AG09309 (cell line): Measurements from ENCODE around the gene HPS5.
"Not testable (repeated sequence)": the region's sequence is repeated elsewhere in the genome, so short reads cannot be mapped to it uniquely, and the experiment has no call there.

Experiments
- DNase-seq: peaks from one replicate; pipeline ENCODE4 v3.0.0-alpha.2; 2010; ENCODE audit warnings: low read depth
- H3K4me3 ChIP-seq: 2 replicates; pipeline ENCODE4 v1.5.1; 2011; ENCODE audit warnings: mild to moderate bottlenecking, low read depth, low read length, moderate library complexity; ENCODE audit not compliant: control insufficient read depth
- TF ChIP-seq, protein P1 (sequence below): IDR thresholded peaks from 2 replicates; pipeline ENCODE4 v1.5.1; 2011; ENCODE audit warnings: mild to moderate bottlenecking, low read depth, low read length, inconsistent platforms; ENCODE audit not compliant: insufficient read depth, control insufficient read depth; ENCODE audit errors: missing control alignments

The HPS5 gene

DNA sequence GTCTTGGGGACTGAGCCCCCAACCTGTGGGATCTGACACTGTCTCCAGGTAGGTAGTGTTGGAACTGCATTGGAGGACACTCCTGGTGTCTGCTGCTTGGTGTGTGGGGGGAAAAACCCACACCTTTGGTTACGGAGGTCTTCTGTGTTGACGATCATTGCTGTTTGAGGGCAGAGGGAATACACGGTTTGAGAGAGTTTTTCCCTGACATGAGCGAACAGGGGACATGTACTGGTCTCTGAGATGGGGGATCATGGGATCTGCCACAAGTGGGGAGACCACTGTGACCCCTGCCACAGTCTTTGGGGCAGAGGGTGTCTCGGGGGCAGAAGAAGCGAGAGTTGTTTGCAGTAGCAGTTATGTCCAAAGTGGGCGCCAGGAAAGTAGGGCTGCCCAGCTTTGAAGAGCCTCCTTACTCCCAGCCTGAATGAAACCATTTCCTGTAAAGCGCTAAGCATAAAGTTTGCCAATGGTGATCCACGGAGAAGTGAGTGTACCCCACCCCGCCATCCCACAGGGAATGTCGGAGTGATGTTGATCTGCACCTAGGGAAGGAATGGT, 68.1 kb downstream of the HPS5 start:
- no peak overlapping the region for H3K4me3 ChIP-seq
- TF ChIP-seq, protein P1, sequence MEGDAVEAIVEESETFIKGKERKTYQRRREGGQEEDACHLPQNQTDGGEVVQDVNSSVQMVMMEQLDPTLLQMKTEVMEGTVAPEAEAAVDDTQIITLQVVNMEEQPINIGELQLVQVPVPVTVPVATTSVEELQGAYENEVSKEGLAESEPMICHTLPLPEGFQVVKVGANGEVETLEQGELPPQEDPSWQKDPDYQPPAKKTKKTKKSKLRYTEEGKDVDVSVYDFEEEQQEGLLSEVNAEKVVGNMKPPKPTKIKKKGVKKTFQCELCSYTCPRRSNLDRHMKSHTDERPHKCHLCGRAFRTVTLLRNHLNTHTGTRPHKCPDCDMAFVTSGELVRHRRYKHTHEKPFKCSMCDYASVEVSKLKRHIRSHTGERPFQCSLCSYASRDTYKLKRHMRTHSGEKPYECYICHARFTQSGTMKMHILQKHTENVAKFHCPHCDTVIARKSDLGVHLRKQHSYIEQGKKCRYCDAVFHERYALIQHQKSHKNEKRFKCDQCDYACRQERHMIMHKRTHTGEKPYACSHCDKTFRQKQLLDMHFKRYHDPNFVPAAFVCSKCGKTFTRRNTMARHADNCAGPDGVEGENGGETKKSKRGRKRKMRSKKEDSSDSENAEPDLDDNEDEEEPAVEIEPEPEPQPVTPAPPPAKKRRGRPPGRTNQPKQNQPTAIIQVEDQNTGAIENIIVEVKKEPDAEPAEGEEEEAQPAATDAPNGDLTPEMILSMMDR = no peak
- DNase-seq = no peak

DNA sequence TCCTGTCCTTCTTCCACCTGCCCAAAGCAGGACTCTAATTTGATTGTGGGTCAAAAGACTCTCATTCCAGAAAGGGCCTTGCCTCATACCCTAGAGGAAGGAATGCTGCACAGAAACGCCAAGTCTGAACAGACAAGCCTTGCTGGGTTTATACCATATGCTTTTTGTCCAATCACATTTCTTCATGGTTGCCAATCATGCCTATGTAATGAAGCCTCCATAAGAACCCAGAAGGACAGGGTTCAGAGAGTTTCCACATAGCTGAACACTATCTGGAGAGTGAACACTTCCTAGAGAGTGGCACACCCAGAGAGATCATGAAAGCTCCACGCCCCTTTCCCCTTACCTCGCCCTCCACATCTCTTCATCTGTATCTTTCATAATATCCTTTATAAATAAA, 68.7 kb downstream of the HPS5 start:
- no peak overlapping the region for H3K4me3 ChIP-seq
- no peak for DNase-seq
- TF ChIP-seq, protein P1 = peak; percentile 3

DNA sequence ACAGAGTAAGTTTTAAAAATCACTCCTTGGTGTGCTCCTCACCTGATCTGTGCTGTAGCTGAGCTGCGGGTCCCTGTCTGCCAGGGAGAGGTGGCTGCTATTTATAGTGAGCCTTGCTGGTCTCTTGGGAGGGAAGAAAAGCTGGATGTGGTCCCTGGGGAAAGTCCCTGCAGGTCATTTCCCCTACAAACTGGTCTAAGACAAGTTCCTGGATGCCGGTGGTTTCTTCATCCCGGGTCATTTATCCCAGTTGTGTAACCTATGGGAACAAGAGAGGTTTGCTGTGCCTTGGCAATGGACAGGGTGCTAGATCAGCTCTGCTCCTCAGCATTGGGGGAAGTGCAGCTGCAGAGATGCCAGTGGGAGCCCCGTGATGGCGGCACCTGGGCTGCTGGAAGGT, 73.4 kb downstream of the HPS5 start, which contains the start of gene SAA2:
Gene SAA2 (minus strand): TSS at position 108 of the 400 bp plus-strand sequence. CDS start 657 bp downstream, outside the sequence.
- TF ChIP-seq, protein P1 = no peak
- no peak for DNase-seq
- H3K4me3 ChIP-seq = no peak within 1 kb of the TSS

DNA sequence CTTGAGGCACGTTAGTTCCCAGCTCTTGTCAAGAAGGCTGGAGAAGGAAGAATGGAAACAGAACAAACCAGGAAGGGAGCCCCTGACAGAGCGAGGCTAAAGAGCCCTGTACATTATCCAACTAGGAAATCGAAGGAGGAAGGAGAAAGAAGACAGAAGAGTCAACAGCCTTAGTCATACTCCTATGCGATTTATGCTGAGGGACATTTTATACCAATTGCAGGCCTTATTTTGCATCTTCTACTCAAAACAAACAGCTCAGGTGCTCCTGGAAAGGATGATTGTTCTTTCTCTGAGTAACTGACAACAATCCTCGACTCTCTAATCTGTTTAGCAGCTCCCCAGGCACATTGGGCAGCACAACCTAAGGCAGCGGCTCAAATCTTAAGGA, 74.8 kb downstream of the HPS5 start:
- DNase-seq, H3K4me3 ChIP-seq: not testable (repeated sequence)

DNA sequence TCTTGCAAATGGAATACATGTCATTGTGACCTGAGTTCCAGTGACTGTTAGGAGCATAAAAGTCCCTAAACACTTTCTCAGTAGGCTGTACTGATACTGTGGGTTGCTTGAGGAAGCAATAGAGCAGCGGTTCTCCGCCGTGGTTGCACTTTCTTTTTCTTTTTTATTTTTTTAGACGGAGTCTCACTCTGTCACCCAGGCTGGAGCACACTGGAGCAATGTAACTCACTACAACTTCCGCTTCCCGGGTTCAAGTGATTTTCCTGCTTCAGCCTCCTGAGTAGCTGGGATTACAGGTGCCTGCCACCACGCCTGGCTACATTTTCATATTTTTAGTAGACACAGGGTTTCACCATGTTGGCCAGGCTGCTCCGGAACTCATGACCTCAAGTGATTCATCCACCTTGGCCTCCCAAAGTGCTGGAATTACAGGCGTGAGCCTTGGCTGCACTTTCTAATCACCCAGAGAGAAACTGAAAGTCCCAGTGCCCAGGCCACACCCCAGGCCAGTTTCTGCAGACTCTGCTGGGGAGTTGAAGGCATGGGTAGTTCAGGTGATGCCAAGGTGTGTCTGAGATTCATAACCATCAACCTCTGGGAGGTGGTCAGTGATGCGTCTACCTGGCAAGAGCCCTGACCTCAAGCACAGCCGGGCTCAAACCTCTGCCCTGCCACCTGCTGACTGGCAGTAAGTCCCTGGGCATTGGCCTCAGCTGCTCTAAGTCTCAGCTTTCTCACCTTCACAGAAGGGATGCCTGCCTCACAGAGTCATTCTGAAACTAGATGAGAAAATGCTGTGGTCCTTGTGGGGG, 75.4 kb downstream of the HPS5 start:
- not testable (repeated sequence) for H3K4me3 ChIP-seq, DNase-seq

DNA sequence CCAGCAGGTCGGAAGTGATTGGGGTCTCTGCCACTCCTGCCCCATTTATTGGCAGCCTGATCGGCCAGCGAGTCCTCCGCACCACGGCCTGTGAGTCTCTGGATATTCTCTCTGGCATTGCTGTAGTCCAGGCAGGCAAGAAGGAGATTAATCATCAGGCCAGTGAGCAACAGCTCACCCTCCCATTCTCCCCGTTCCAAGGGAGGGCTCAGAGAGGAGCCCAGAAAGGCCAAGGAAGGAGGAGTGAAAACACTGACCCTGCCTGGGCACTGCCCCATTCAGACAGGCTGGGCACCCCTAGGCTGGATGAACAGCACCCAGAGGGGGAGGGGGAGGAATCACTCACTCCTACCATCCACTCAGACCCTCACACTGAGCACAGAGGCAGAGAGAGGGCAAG, 76.5 kb downstream of the HPS5 start:
- no peak overlapping the region for H3K4me3 ChIP-seq
- TF ChIP-seq, protein P1 = no peak
- no peak for DNase-seq

DNA sequence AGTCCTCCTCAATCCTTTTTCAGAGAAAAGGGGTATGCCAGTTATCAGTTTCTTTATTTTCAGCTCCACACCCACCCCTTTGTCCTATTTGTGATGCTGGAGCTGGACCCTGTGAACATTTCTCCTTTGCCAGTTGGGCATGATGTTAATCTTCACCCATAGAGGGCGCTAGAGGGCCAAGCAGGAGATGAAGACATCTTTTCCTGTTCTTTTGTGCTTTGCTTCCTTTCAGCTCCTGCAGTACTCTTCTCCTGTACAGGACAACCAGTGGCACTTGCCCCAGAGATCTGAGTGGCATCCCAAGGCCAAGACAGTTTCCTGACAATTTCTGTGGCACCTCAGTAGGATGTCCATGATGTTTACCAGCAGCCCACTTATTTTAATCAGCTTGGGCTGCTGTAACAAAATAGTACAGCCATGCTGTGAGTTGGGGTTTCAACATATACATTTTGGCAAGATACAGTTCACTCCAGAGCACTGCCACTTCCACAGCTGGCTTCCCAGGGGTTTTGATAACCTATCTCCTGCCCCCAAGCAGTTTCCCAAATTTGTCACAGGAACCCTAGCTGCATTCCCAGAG, 78.1 kb downstream of the HPS5 start:
- TF ChIP-seq, protein P1 = peak; percentile 92

DNA sequence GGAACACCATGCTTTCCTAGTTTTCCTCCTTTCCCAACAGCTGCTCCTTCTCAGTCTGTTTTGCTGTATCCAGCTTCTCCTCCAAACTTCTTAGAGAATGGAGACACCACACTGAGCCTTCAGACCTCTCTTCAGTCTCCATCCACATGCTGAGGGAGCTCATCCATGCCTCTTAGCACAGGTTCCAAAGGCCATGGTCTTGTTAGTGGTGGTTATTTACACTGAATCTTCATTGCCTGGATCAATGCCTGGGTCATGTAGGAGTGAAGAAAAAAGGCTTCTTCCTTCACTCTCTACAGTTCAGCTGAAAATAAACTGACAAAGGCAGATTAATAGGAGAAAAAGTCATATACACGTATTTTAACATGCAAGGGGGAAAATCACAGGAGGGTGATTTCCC, 82.3 kb downstream of the HPS5 start:
- TF ChIP-seq, protein P1 = no peak
- DNase-seq = no peak
- H3K4me3 ChIP-seq = no peak overlapping the region

More for the DNA sequence above, 78.1 kb downstream of the HPS5 start:
- H3K4me3 ChIP-seq = no peak overlapping the region
- peak; percentile 38 for DNase-seq
